HepG2 (cell line): Measurements from ENCODE around the gene DSN1. TPM values are rescaled to one million over a fixed set of nuclear protein-coding genes. Genes with fewer than 3 reads are reported as not detected.

Experiments used
- EEA1 ChIP-seq: sonication (generic); formaldehyde crosslinking; IDR thresholded peaks from 2 replicates; pipeline ENCODE4 v1.5.1; 2020; ENCODE audit warnings: mild to moderate bottlenecking, missing genetic modification reagents, borderline replicate concordance
- GATAD2A ChIP-seq: IDR thresholded peaks from 2 replicates; pipeline ENCODE4 v1.6.1; 2016
- ISX ChIP-seq: sonication (generic); formaldehyde crosslinking; conservative IDR thresholded peaks from 2 replicates; pipeline ENCODE4 v1.5.0; 2020; ENCODE audit warnings: missing genetic modification reagents
- KAT2B ChIP-seq: fragments of 150-350 bp; IDR thresholded peaks from 2 replicates; pipeline ENCODE4 v1.6.1; 2014; ENCODE audit warnings: low read depth, low read length, borderline replicate concordance
- NCOA5 ChIP-seq: sonication (generic); formaldehyde crosslinking; IDR thresholded peaks from 2 replicates; pipeline ENCODE4 v1.4.0; 2020; ENCODE audit warnings: missing genetic modification reagents
- NFE2 ChIP-seq: sonication (generic); formaldehyde crosslinking; IDR thresholded peaks from 2 replicates; pipeline ENCODE4 v1.4.0; 2020; ENCODE audit warnings: missing genetic modification reagents
- NR2F2 ChIP-seq: IDR thresholded peaks from 2 replicates; pipeline ENCODE4 v1.6.1; 2012; ENCODE audit warnings: low read depth, inconsistent platforms, borderline replicate concordance
- NRL ChIP-seq: sonication (generic); formaldehyde crosslinking; IDR thresholded peaks from 2 replicates; pipeline ENCODE4 v1.5.0; 2020; ENCODE audit warnings: missing genetic modification reagents, mild to moderate bottlenecking, moderate library complexity, borderline replicate concordance
- PHF5A ChIP-seq: IDR thresholded peaks from one replicate; pipeline ENCODE4 v1.6.1; 2018; ENCODE audit warnings: low read depth, missing genetic modification reagents; ENCODE audit not compliant: unreplicated experiment
- SP1 ChIP-seq, 2 experiments: fragments of 450-650 bp in 1 of 2; sonication (generic) in 1 of 2; formaldehyde crosslinking in 1 of 2; IDR thresholded peaks; 2 replicates each; pipeline versions ENCODE4 v1.4.0 to v1.6.1; 2016 to 2020; ENCODE audit warnings: missing genetic modification reagents in 1 of 2
- SRSF1 ChIP-seq: fragments of 200-400 bp; formaldehyde crosslinking; optimal IDR thresholded peaks from 2 replicates; pipeline ENCODE3; 2017; ENCODE audit warnings: mild to moderate bottlenecking, low read depth, low read length, moderate library complexity
- STAG1 ChIP-seq: sonication (generic); formaldehyde crosslinking; IDR thresholded peaks from 2 replicates; pipeline ENCODE4 v1.4.0; 2020; ENCODE audit warnings: missing genetic modification reagents
- SYNCRIP ChIP-seq: fragments of 200-400 bp; formaldehyde crosslinking; IDR thresholded peaks from 2 replicates; pipeline ENCODE4 v1.6.1; 2018; ENCODE audit warnings: mild to moderate bottlenecking, low read depth, low read length; ENCODE audit not compliant: insufficient read depth
- ZNF124 ChIP-seq: sonication (generic); formaldehyde crosslinking; IDR thresholded peaks from 2 replicates; pipeline ENCODE4 v1.4.0; 2020; ENCODE audit warnings: missing genetic modification reagents
- ZSCAN30 ChIP-seq: sonication (generic); formaldehyde crosslinking; IDR thresholded peaks from 2 replicates; pipeline ENCODE4 v1.5.0; 2020; ENCODE audit warnings: mild to moderate bottlenecking, missing genetic modification reagents
- polyA plus RNA-seq, 8 experiments: library from polyadenylated mRNA; depleted of rRNA in 3 of 8; stranded (reverse) in 7 of 8; unstranded in 1 of 8; fragments of >200 nt; fragmentation: Illumina TruSeq in 4 of 8; extraction: Trizol in 4 of 8; gene quantifications; 2 replicates each; pipeline versions ENCODE4 v1.2.1 to v1.2.3, GENCODE V29; 2011 to 2016; ENCODE audit warnings: low read depth in 4 of 8, missing spikeins in 1 of 8, mixed read lengths in 1 of 8; ENCODE audit not compliant: insufficient read depth in 1 of 8
- total RNA-seq, 5 experiments: library from RNA; depleted of rRNA; stranded (reverse); fragments of >200 nt; fragmentation: Illumina TruSeq; extraction: Trizol; gene quantifications; 2 replicates each; pipeline ENCODE4 v1.2.3, GENCODE V29; 2016; ENCODE audit warnings: low read depth in 1 of 5
- TF ChIP-seq, protein P1 (sequence below): IDR thresholded peaks from 2 replicates; pipeline ENCODE4 v1.6.1; 2012; ENCODE audit warnings: low read length, improper control_type of control experiment
- TF ChIP-seq, protein P2 (sequence below), 2 experiments: sonication (generic) in 1 of 2; formaldehyde crosslinking in 1 of 2; IDR thresholded peaks; 2 replicates each; pipeline versions ENCODE4 v1.4.0 to v1.6.1; 2018 to 2020; ENCODE audit warnings: missing genetic modification reagents in 2 of 2, borderline replicate concordance in 1 of 2, low read depth in 1 of 2, mild to moderate bottlenecking in 1 of 2, missing biosample characterization in 1 of 2
- TF ChIP-seq, protein P3 (sequence below): sonication (generic); formaldehyde crosslinking; IDR thresholded peaks from 2 replicates; pipeline ENCODE4 v1.8.1; 2023; ENCODE audit warnings: mild to moderate bottlenecking, moderate library complexity, missing genetic modification reagents
- TF ChIP-seq, protein P4 (sequence below): sonication (generic); formaldehyde crosslinking; IDR thresholded peaks from 2 replicates; pipeline ENCODE4 v1.9.0; 2021; ENCODE audit warnings: missing genetic modification reagents, mild to moderate bottlenecking, borderline replicate concordance
- TF ChIP-seq, protein P5 (sequence below): sonication (generic); formaldehyde crosslinking; IDR thresholded peaks from 2 replicates; pipeline ENCODE4 v1.8.0; 2022; ENCODE audit warnings: missing genetic modification reagents, low read depth, mild to moderate bottlenecking, borderline replicate concordance

Gene DSN1
- total and polyA plus RNA-seq, 2 of the 13 experiments (the other 11 are each of a cell fraction or from before 2014, with no cell fraction given) = 18.7 to 53.7 TPM

DNA sequence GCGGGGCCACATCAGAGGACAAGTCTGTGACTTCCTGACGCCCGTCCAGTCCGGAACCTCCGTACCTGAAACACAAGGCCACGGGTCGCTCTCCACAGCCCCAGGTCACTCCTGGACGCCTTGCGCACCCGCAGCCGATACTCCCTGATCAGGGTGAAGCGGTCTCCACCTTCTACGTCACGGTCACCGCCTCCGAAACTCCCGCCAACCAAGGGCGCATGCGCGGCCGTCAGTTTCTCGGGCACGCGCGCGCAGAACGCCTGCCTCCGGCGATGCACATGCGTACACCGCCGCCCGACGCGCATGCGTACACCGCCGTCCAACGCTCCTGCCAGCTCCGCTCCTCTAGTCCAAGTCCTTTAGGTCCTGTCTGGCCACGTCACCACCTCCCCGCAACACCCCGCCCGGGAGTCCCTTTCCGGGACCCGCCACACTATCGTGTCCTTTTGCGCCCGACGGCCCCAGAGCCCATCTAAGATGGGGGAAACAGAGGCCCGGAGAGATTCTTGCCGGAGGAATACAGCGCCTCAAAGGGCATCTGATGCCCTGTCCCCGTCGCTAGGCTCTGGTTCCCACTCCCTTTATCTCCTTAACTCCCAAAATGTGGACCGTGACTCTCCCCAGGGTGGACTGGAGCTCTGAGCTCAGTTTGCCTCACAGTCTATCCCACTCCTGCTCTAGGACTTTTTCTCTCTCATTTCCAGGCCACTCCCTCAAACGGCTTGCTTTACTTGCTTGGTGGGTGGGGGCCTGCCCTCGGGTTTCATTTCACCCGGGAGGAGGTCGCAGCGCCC, at the start of gene DSN1 (continued):
- TF ChIP-seq, protein P1, sequence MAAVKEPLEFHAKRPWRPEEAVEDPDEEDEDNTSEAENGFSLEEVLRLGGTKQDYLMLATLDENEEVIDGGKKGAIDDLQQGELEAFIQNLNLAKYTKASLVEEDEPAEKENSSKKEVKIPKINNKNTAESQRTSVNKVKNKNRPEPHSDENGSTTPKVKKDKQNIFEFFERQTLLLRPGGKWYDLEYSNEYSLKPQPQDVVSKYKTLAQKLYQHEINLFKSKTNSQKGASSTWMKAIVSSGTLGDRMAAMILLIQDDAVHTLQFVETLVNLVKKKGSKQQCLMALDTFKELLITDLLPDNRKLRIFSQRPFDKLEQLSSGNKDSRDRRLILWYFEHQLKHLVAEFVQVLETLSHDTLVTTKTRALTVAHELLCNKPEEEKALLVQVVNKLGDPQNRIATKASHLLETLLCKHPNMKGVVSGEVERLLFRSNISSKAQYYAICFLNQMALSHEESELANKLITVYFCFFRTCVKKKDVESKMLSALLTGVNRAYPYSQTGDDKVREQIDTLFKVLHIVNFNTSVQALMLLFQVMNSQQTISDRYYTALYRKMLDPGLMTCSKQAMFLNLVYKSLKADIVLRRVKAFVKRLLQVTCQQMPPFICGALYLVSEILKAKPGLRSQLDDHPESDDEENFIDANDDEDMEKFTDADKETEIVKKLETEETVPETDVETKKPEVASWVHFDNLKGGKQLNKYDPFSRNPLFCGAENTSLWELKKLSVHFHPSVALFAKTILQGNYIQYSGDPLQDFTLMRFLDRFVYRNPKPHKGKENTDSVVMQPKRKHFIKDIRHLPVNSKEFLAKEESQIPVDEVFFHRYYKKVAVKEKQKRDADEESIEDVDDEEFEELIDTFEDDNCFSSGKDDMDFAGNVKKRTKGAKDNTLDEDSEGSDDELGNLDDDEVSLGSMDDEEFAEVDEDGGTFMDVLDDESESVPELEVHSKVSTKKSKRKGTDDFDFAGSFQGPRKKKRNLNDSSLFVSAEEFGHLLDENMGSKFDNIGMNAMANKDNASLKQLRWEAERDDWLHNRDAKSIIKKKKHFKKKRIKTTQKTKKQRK = no peak
- TF ChIP-seq ZNF124 (CRISPR knock-in tag) = no peak
- TF ChIP-seq NCOA5 = no peak
- TF ChIP-seq ISX (CRISPR knock-in tag) = peak; percentile 59
- no peak for TF ChIP-seq ZSCAN30 (CRISPR knock-in tag)
- peak; percentile 6; the same call in 1 of the 2 replicates for TF ChIP-seq EEA1 (CRISPR knock-in tag)
- TF ChIP-seq, protein P2, sequence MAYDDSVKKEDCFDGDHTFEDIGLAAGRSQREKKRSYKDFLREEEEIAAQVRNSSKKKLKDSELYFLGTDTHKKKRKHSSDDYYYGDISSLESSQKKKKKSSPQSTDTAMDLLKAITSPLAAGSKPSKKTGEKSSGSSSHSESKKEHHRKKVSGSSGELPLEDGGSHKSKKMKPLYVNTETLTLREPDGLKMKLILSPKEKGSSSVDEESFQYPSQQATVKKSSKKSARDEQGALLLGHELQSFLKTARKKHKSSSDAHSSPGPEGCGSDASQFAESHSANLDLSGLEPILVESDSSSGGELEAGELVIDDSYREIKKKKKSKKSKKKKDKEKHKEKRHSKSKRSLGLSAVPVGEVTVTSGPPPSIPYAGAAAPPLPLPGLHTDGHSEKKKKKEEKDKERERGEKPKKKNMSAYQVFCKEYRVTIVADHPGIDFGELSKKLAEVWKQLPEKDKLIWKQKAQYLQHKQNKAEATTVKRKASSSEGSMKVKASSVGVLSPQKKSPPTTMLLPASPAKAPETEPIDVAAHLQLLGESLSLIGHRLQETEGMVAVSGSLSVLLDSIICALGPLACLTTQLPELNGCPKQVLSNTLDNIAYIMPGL (CRISPR knock-in tag; IDR thresholded peaks at IDR 0.05; ENCODE audit: borderline replicate concordance in 1 of 2, low read depth in 1 of 2) = peak; percentile 97 to 99; a peak in 3 of 4 replicates
- TF ChIP-seq PHF5A (CRISPR knock-in tag) = no peak
- TF ChIP-seq SYNCRIP = no peak
- TF ChIP-seq, protein P3, sequence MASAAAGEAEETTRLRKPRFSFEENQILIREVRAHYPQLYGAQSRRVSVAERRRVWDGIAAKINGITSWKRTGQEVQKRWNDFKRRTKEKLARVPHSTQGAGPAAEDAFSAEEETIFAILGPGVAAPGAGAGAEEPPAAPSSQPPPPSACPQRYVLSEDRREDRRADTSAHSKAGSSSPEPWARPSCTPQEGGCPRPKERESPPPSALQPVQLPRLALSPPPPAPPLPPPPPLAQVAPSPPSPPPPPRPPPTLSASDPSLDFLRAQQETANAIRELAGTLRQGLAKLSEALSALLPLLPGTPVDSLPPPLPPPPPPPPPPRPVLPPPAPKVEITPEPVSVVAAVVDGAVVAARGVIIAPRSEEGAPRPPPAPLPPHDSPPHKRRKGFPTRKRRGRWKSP = peak; percentile 79; the same call in 1 of the 2 replicates
- TF ChIP-seq SRSF1 = peak; percentile 85
- TF ChIP-seq, protein P4, sequence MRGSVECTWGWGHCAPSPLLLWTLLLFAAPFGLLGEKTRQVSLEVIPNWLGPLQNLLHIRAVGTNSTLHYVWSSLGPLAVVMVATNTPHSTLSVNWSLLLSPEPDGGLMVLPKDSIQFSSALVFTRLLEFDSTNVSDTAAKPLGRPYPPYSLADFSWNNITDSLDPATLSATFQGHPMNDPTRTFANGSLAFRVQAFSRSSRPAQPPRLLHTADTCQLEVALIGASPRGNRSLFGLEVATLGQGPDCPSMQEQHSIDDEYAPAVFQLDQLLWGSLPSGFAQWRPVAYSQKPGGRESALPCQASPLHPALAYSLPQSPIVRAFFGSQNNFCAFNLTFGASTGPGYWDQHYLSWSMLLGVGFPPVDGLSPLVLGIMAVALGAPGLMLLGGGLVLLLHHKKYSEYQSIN = no peak
- TF ChIP-seq NRL (CRISPR knock-in tag) = peak; percentile 92
- TF ChIP-seq GATAD2A (CRISPR knock-in tag) = peak; percentile 80
- TF ChIP-seq NR2F2 = peak; percentile 56; the same call in 1 of the 2 replicates
- TF ChIP-seq STAG1 (CRISPR knock-in tag) = no peak
- no peak for TF ChIP-seq SP1 (IDR thresholded peaks at IDR 0.05)
- TF ChIP-seq SP1 (CRISPR knock-in tag; IDR thresholded peaks at IDR 0.05) = peak; percentile 65
- TF ChIP-seq, protein P5, sequence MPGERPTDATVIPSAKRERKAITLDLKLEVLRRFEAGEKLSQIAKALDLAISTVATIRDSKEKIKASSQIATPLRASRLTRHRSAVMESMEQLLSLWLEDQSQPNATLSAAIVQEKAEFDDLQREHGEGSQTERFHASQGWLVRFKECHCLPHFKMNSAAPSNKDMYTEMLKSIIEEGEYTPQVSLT (CRISPR knock-in tag) = no peak
- no peak for TF ChIP-seq KAT2B
- TF ChIP-seq NFE2 (CRISPR knock-in tag) = 0 out of 2 replicates have a peak, but pooled peaks have one; percentile 44
